NCI-H2029 treated with DMSO at 0.1 percent for 48 hours (cell line): ENCODE measurements around the gene MKNK1.
A peak's percentile ranks its signal among the peaks of the same experiment; 100 is the strongest.
"Not testable (repeated sequence)": the region's sequence is repeated elsewhere in the genome, so short reads cannot be mapped to it uniquely, and the experiment has no call there.

Experiments
- DNase-seq: peaks from one replicate; lab custom pipeline; 2025; lab: John Stamatoyannopoulos, UW

The MKNK1 gene

GRCh38 chr1:46603858-46604549 lies at the start of gene MKNK1:
MKNK1 (minus strand) TSS chr1:46604268; CDS start chr1:46583327, 20,941 bp downstream.
- peak; percentile 99 for DNase-seq

GRCh38 chr1:46653405-46653958 lies 49.4 kb upstream of the MKNK1 start:
- no peak for DNase-seq

- no peak for DNase-seq
Measured at GRCh38 chr1:46652321-46653100, 48.4 kb upstream of the MKNK1 start.

GRCh38 chr1:46651152-46651551 lies 47.1 kb upstream of the MKNK1 start:
- not testable (repeated sequence) for DNase-seq

GRCh38 chr1:46650491-46650890 lies 46.4 kb upstream of the MKNK1 start:
- DNase-seq = no peak

- no peak for DNase-seq
Measured at GRCh38 chr1:46649764-46650163, 45.7 kb upstream of the MKNK1 start.

- no peak for DNase-seq
Measured at GRCh38 chr1:46647611-46648010, 43.5 kb upstream of the MKNK1 start.

- DNase-seq = no peak
Measured at GRCh38 chr1:46646844-46647243, 42.8 kb upstream of the MKNK1 start.

GRCh38 chr1:46646331-46646730 lies 42.3 kb upstream of the MKNK1 start:
- DNase-seq = no peak

GRCh38 chr1:46645815-46646214 lies 41.7 kb upstream of the MKNK1 start:
- DNase-seq = no peak

- DNase-seq = peak; percentile 96
Measured at GRCh38 chr1:46643368-46643775, 39.3 kb upstream of the MKNK1 start.

GRCh38 chr1:46642115-46642680 lies 38.1 kb upstream of the MKNK1 start:
- no peak for DNase-seq

GRCh38 chr1:46639547-46639946 lies 35.5 kb upstream of the MKNK1 start:
- DNase-seq = no peak

- no peak for DNase-seq
Measured at GRCh38 chr1:46638921-46639320, 34.9 kb upstream of the MKNK1 start.

GRCh38 chr1:46637444-46638083 lies 33.5 kb upstream of the MKNK1 start:
- no peak for DNase-seq

- no peak for DNase-seq
Measured at GRCh38 chr1:46635205-46635604, 31.1 kb upstream of the MKNK1 start.

- DNase-seq = no peak
Measured at GRCh38 chr1:46630719-46631118, 26.7 kb upstream of the MKNK1 start.

GRCh38 chr1:46623743-46624644 lies 19.9 kb upstream of the MKNK1 start:
- DNase-seq = no peak

- peak; percentile 58 for DNase-seq
Measured at GRCh38 chr1:46622344-46622743, 18.3 kb upstream of the MKNK1 start.

- DNase-seq = no peak
Measured at GRCh38 chr1:46621930-46622329, 17.9 kb upstream of the MKNK1 start.

- DNase-seq = no peak
Measured at GRCh38 chr1:46619656-46620258, 15.7 kb upstream of the MKNK1 start.
